Skin of body (tissue), 2 donors: Measurements from ENCODE around the gene ATP2B2. TPM values are rescaled to one million over a fixed set of nuclear protein-coding genes. Genes with fewer than 3 reads are reported as not detected.

Source experiments
- DNase-seq: peaks from one replicate; lab custom pipeline; 2025; lab: John Stamatoyannopoulos, UW
- total RNA-seq: library from RNA; depleted of rRNA; stranded (reverse); fragments of >200 nt; gene quantifications from one replicate; pipeline ENCODE4 v1.2.3, GENCODE V29; 2014

ATP2B2 gene
- total RNA-seq, 1 donor from 2014 or later = 0.69 TPM

DNA sequence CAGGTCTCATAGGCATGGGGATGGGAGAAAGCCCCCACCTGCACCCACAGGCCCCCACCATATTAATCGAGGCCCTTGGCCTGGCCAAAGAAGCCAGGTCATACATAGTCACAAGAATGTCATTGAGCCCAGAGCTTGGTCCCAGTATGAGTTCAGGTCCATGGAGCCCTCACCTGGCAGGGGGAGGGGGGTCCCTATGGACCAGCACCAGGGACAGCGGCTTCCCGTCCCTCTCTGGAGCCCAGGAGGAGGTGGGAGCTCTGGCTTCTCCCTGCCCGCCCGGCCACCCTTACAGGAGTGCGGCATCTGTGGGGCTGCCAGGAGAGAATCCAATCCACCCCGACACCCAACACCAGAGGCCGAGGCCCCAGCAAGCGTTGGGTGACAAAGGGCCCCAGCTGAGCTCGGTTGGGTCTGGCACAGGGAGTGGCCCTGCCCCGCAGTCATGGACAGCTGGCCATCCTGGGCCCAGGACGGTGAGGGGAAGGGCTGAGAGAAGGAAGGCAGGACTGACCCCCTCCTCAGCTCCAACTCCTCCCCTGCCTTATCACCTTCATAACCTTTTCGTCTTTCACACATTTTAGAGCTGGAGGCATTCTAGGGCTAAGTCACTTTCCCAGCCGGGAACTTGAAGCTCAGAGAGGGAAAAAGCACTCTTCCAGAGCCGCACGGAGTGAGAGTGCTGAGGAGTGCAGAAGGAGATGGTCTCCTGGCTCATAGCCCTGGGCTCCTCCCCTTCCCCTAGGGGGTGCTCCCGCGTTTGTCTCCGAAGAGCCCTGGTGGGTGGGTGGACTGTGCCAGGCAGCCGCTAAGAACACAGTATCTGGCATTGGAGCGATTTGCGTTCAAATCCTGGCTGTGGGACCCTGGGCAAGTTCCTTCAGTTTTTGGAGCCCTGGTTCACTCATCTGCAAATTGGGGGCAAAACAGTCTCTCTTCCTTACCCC, 54.6 kb downstream of the ATP2B2 start:
- DNase-seq = no peak

GRCh38 chr3:10449436-10449835, 56.0 kb downstream of the ATP2B2 start:
- DNase-seq = no peak

GRCh38 chr3:10448544-10448943, 56.8 kb downstream of the ATP2B2 start:
- no peak for DNase-seq

- DNase-seq = no peak
Measured at GRCh38 chr3:10447527-10448260, 57.7 kb downstream of the ATP2B2 start.

GRCh38 chr3:10447110-10447509, 58.3 kb downstream of the ATP2B2 start:
- no peak for DNase-seq

GRCh38 chr3:10445561-10446175, 59.7 kb downstream of the ATP2B2 start:
- DNase-seq = no peak

DNA sequence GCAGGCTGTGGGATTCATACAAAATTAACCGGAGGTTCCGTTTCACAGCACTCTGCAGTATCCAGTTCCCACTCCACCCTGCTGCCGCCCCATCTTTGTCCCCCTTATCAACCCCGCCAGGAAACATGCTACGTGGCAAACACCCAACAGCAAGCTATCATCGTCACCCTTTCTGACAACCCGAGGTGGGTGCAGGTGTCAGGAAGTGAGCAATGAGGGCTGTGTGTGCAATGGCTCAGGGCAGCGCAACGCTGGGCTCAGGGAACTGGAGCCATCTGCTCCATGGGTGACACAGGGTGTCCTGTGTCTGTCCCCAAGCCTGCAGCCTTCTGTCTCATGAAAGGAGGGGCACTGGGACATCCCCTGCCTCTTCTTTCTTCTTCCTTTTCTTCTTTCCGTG, 60.9 kb downstream of the ATP2B2 start:
- DNase-seq = no peak

DNA sequence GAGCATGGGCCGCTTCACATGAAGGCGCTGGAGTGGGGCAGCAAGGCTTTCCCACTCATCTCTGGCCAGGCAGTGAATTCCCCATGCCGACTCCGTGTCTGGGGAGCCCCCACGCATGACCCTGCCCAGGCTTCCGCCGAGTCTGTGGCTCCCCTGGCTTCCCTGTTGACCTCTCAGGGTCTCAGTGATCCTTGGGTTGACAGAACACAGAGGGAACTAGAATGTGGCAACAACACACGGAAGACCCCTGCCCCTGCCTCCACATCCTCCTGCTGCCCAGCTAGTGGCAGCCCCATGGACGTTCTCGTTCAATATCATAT, 61.3 kb downstream of the ATP2B2 start:
- no peak for DNase-seq

GRCh38 chr3:10443272-10444109, 61.9 kb downstream of the ATP2B2 start:
- DNase-seq = no peak

GRCh38 chr3:10442151-10442795, 63.1 kb downstream of the ATP2B2 start:
- no peak for DNase-seq

GRCh38 chr3:10440684-10441083, 64.7 kb downstream of the ATP2B2 start:
- DNase-seq = no peak

GRCh38 chr3:10438902-10439610, 66.3 kb downstream of the ATP2B2 start:
- no peak for DNase-seq

- DNase-seq = no peak
Measured at GRCh38 chr3:10437995-10438901, 67.1 kb downstream of the ATP2B2 start.

DNA sequence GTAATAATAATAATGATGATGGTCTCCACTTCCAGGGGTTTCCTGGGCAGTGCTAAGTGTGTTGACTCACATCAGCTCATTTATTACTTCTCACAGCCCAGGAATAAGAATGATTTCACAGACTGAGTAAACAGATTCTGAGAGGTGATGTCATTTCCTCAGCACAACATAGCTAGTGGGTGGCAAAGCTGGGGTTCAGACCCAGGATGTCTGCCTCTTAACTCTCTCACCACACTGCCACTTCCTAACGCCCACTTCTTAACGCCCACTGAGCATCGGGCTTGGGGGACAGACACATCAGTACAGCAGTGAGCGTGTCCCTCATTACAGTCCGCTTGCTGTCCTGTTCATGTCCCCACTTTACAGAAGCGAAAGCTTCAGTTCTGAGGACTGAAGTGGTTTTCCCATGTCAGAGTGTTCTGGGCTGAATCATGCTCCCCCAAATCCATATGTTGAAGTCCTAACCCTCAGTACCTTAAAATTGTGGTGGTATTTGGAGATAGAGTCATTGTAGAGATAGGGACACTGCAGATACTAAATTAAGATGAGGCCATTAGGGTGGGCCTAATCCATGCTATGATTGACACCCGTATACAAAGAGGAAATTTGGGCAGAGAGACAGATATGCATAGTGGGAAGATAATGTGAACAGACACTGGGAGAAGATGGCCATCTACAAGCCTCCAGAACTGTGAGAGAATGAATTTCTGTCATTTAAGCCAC, 68.0 kb downstream of the ATP2B2 start:
- DNase-seq = no peak

- DNase-seq = no peak
Measured at GRCh38 chr3:10435850-10436249, 69.5 kb downstream of the ATP2B2 start.

DNA sequence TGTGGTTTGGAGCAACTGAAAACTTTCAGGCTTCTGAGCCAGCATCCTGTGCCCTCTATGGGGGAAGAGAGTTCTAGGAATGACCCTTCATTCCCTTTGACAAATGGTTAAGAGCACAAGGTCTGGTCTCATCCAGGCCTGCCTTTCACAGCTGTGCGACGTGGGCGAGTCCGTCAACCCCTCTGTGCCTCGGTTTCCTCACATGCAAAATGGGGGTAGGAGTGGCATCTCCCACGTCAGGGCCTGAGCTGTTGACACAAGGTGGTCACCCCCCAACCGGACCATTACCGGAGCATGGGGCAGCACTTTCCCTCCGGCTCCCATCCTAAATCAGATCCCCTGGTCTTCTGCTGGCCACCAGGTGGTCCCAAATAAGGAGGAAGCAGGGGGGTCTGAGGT, 70.4 kb downstream of the ATP2B2 start:
- no peak for DNase-seq

GRCh38 chr3:10434144-10434937, 71.0 kb downstream of the ATP2B2 start:
- no peak for DNase-seq

GRCh38 chr3:10432931-10433330, 72.5 kb downstream of the ATP2B2 start:
- no peak for DNase-seq
